Activated T-cell treated with anti-CD3 and anti-CD28 coated beads for 1 hour (primary cell): ENCODE measurements around the gene JAKMIP1.

Experiments
- DNase-seq: peaks from one replicate; pipeline ENCODE4 v3.0.0-alpha.2; 2020; ENCODE audit warnings: low read depth

The JAKMIP1 gene

DNA sequence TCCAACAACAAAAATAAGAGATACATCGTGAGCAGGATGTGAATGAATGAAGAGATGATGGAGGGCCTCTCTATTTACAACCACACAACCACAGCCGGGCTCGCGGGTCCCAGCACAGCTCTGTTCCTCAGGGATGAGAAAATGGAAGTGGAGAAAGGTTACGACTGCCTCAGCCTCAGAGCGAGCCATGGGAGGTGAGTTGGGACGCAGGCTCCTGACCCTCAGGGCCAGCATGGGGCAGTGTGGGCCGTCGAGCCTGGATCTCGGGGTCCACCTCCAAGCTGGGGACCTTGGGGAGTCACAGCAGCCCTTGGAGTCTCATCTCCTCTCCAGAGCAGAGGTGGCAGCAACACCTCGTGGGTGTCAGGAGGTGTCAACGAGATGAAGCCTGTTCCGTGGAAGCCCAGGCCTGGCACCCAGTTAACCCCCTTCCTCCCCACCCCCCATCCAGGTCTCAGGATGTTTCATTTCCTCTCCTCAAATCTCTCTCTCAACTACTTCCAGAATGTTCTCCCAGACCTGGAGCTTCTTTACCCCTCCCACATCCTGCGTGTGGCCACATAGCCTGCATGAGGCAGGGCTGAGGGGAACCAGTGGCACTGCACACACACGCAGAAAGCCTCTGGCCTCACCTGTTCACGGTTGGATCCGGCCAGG lies 208.1 kb downstream of the JAKMIP1 start:
- DNase-seq = no peak

DNA sequence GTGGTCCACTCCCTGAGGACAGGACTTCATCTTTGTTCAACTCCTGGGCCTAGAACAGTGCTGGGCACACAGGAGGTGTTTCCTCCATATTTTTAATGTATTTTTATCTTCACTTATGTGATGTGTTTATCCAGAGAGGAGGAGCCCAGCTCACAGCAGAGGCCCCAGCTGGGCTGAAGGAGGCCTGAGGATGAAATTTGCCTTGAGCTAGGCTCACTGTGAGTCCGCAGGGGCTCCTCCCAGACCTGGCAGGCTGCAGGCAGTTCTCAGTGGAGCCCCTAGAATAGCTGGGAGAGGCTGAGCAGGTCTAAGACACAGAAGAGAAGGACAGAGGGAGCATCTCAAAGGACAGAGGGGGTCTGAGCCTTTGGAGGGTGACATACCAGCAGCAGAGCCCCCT lies 208.9 kb downstream of the JAKMIP1 start:
- DNase-seq = no peak

DNA sequence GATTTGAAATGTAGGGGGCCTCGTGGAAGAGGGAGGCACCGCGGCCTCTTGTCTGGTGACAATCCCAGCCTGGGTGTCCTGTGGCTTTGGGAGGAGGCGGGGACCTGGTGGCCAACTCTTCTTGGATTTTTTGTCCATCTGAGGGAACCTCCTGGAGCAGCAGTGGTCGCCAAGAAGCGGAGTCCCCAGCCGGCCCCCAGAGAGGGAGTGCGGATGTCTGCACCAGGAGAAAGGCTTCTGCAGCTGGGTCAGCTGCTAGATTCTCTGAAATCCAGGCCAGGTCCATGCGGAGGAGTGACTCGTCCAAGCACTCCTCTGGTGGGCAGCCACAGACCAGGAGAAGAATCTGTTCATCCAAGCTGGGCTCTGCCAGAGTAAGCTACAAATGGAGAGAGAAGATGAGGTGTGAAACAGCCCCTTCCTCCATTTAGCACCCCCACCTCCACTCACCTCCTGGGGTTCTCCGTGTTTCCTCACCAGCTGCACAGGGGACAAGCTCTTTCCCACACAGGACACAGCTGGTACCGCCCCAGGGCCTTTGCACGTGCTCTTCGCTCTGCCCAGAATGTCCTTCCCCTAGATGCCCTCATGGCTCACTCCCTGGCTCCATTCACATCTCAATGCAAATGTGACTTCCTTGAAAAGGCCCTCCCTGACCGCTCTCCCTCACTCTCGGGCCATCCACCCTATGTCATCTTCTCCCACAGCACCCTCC lies 209.7 kb downstream of the JAKMIP1 start:
- DNase-seq = no peak

DNA sequence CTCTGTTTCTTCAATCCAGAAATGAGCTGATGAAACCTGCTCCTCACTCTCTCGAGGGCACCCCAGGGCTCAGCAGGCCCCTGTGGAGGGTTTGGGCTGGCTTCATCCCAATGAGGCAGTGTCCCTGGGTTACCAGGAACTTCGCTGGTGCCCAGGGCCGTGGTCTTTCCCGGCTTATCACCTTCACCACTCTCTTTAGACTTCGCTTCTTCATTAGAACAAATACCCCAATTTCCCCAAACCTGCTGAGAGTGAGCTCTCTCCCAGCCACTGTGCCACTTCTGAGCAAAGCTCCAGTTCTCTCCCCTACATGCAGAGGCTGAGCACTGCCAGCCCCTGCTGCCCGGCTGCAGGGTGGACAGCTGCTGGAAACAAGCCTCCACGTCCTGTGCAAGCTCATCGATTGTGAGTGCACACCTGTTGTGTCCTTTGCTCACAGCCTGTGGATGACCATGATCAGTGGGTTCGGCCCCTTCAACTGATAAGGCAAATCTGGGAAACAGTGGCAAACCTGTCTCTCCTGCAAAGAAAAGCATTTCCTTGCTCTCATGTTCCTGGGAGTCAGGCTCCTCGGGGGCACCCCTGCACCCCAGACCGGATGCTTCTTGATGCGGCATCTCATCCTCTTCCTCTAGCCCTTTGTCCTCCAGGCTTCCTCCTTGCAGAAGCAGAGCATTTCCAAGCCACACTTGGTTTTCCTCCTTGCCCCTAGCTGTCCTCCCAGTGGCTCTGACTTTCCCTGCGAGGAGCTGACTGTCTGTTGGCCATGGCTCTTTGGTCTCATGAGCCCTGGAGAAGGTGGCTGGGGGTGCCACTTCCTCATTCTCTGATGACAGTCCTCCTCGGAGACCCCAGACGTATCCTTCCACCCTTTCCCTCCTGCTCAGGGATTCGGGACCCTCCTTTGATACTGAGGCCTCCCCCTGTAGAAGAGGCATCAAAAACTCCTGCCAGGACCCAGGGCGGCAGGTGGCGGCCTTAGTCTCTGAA lies 210.8 kb downstream of the JAKMIP1 start:
- DNase-seq = no peak

DNA sequence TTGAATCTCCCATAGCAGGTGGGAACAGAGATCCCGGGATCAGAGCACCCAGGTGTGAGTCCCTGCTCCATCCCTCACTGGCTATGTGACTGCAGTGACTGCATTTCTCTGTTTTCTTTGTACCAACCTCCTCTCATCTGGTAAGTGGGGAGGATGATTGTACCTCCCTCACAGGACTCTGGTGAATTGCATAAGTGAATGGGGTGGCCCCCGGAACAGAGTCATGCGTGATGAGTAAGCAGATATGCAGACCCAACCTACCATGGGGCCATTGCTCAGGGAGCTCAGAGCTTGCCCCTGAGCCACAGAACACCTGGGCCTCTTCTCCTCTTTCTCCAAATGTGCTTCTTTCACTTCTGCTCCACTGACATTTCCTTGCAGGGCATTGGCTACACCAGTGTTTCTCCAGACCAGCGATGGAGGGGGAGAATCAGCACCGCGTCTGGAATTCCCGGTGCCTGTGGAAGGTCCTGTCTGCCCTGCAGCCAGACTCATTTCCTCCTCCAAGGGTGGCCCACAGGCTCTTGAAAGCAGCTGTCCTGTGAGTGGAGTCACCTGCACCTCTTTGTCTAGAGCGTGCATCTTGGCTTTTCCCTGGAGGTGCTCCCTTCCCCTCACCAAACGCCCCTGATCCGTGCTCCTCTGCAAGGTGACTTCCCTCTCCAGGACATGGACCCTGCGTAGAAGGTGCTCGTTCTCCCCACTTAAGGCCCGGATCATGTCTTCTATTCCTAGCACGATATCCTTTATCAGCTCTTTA lies 212.1 kb downstream of the JAKMIP1 start:
- DNase-seq = no peak

DNA sequence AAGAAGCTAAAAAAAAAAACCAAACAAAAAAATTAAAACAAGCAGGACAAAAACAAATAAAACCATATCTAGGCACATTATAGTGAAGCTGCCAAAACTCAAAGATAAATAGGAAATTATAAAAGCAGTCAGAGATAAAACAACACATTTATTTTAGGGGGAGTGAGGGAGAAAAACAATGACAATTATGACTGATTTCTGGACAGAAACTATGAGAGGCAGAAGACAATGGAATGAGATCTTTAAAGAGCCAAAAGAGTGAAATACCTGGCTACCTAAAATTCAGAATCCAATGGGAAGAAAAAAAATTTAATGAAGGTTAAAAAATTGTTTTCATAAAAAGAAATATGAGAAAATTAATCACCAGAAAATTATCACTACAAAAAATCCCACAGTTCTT lies 215.5 kb downstream of the JAKMIP1 start:
- DNase-seq = no peak

DNA sequence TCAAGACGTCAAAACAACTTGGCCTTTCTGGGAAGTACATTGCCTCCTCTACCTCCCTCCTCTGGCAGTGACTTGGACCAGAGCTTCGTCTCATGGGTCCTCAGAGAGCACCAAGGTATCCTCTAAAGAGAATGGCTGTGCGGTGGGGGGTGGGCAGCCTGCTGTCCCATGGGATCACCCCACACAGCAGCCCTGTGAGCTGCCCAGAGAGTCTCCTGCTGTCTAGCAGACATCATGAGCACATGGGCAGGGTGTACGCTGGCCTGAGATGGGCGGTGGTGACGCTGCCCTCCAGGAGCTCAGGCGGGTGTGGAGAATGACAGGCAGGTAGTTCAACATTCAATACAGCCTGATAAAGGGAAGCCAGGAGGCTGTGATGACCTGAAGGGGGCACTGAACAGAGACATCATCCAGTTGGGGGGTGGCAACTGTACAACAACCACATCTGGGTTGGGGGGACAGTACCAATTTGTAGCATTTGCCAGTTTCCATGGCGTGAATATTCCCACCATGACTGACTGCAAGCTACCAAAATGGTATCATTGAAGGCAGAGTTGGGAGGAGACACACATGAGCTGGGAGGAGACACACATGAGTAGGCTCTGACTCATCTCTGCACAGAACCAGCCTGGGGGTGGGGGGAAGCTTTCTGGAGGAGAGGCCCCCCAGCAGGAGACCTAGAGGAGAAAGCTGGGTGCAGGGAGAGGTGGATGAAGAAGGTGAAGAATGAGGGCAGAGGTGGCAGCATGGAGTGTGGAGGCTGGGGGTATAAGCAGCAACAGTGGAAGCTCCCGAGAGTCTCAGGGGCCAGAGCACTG lies 218.0 kb downstream of the JAKMIP1 start:
- no peak for DNase-seq

DNA sequence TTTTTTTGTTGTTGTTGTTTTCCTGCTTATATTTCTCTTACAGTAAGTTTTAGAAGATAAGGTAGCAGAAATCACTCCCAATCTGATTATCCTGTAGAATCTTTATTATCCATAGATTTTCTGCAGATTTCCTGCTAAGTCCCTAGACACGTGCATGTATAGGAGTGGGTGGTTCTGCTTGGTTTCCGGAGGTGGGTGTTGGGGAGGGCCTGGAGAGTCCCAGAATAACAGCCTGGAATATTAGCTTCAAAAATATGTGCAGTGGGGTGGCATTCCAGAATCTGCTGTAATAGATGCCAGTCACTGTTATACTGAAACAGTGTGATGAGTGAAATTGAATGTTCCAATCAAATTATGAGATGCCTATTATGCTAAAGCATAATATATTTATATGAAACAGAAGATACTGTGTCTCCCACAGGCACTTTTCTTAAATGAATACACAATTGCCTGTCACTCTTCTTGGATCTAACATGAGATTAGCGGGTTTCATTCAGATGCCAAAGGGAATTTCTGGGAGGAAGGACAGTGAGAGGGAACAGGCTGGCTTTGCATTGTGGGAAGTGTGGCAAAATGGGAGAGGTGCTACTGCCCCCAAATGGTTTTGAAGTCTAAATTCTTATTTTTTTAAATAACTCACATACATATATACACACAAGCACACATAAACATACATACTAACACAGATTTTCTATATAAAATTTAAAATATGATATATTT lies 219.8 kb downstream of the JAKMIP1 start:
- no peak for DNase-seq

DNA sequence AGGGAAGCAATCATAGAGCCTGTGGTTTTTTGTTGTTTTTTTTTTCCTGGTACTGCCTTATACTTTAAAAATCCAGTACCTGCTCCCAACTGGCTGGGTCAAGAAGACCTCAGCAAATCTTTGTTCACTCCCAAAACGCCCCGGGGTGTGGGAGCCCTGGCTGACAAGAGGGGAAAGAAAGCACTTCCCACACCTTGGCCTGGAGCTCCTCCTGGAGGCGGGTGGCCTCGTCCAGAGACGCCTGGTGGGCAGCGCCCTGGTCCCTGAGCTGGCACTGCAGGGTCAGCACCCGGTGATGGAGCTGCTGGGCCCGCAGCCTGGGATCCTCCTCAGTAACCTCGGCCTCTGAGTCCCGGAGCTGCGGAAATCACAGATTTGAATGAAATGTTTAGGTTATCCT lies 220.4 kb downstream of the JAKMIP1 start:
- no peak for DNase-seq

DNA sequence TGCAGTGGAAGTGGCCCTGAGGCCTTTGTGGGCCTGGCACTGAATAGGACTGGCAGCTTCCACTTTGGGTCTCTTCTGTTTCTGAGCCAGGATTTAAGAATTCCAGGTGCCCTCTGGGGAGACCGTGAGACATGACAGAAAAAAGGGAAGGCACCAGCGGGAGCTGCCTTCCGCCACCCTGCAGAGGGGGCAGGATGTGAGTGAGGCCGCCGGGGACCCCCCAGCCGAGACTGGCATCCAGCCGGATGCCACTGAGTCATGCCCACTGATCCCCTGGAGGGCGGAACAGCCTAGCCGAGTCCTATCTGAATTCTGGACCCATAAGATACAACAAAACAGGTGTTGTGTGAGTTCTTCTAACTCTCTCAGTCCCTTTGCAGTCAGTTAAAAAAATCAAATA lies 223.4 kb downstream of the JAKMIP1 start:
- no peak for DNase-seq

DNA sequence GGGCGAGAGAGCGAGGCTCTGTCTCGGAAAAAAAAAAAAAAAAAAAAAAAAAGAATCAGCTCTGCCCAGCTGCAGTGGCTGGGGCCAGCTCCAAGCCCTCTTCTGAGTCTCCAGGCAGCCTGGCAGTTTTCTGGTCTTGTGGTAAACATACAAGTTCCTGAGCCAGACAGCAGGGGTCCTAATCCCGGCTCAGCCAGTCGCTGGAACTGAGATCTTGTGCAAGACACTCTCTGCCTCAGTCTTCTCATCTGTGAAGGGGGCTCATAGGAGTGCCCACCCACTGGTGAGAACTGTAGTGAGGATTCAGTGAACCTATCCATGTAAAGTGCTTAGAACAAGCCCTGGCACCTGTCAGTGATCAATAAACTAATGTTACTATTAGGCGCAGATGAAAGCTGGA lies 223.9 kb downstream of the JAKMIP1 start:
- DNase-seq = no peak
